Measurements from ENCODE around the gene CD69. TPM values are rescaled to one million over a fixed set of nuclear protein-coding genes. Genes with fewer than 3 reads are reported as not detected.
A peak's percentile ranks its signal among the peaks of the same experiment; 100 is the strongest.

The CD69 gene
- total RNA-seq, 1 donor from 2014 or later: not detected

- Mint-ChIP-seq H3K9me3 (ENCODE audit: low read depth) (no peaks in the 10 kb centered on the region), H3K27me3 (ENCODE audit: low read depth) (peaks cover 1% of the 10 kb centered on the region), H3K4me1 (ENCODE audit: low read depth) (no peaks in the 10 kb centered on the region), H3K27ac (ENCODE audit: unreplicated experiment) (no peak overlapping the region), H3K4me3 (ENCODE audit: unreplicated experiment) (no peak overlapping the region), H3K36me3 (ENCODE audit: low read depth) (no peaks in the 10 kb centered on the region)
- TF ChIP-seq CTCF (IDR thresholded peaks at IDR 0.05): no peak
- no peak for DNase-seq (ENCODE audit: low spot score)
These were observed 45.2 kb upstream of the CD69 start for GRCh38 chr12:9805883-9806282.

GRCh38 chr12:9799961-9800360 is 39.3 kb upstream of the CD69 start:
- Mint-ChIP-seq H3K9me3 (ENCODE audit: low read depth) (no peaks in the 10 kb centered on the region), H3K27me3 (ENCODE audit: low read depth) (no peaks in the 10 kb centered on the region), H3K4me1 (ENCODE audit: low read depth) (no peaks in the 10 kb centered on the region), H3K27ac (ENCODE audit: unreplicated experiment) (no peak overlapping the region), H3K4me3 (ENCODE audit: unreplicated experiment) (no peak overlapping the region), H3K36me3 (ENCODE audit: low read depth) (no peaks in the 10 kb centered on the region)
- no peak for TF ChIP-seq CTCF (IDR thresholded peaks at IDR 0.05)
- DNase-seq (ENCODE audit: low spot score): no peak

DNA sequence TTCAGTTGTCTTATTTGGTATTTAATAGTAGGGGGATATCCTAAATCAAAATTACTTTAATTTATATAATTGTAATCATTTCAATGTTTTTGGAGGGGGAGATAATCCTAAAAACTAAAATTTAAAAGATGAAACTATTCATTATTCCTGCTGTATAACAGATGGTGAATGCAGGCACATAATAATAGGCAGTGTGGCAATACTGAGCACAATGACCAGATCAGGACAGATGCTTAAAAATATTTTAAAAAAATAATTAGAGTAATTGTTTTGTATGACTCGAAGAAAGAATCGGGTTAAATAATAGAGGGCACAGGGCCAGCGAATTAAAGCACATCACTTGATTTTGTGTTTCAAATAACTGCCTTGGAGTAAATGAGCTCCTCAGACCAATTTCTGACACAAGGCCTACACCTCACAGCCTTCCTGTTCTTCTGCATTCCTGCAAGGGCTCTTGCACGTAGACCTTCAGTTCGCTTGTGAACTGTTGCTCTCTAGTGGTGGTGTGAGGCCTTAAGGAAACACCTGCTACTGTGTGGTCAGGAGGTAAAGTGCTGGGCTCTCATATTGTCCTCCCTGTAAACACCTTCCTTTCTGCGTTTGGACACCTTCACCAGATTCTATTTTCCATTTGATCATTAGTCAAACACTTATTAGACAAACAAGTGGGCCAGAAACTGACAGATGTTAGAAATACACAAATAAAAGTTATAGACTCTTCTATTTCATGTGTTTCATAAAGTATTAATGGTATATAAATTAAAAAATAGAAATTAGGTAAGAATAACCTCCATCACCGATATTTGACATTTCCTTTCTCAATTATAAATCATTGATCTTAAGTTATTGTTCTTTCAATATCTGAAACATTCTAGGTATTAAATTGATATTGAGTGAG is 37.3 kb upstream of the CD69 start:
- H3K27ac Mint-ChIP-seq (ENCODE audit: unreplicated experiment): no peak overlapping the region
- no peaks in the 10 kb centered on the region for H3K4me1 Mint-ChIP-seq (ENCODE audit: low read depth)
- H3K36me3 Mint-ChIP-seq (ENCODE audit: low read depth): no peaks in the 10 kb centered on the region
- no peak for DNase-seq (ENCODE audit: low spot score)
- H3K9me3 Mint-ChIP-seq (ENCODE audit: low read depth): no peaks in the 10 kb centered on the region
- peak; percentile 34 for TF ChIP-seq CTCF (IDR thresholded peaks at IDR 0.05)
- H3K27me3 Mint-ChIP-seq (ENCODE audit: low read depth): no peaks in the 10 kb centered on the region
- H3K4me3 Mint-ChIP-seq (ENCODE audit: unreplicated experiment): no peak overlapping the region

DNA sequence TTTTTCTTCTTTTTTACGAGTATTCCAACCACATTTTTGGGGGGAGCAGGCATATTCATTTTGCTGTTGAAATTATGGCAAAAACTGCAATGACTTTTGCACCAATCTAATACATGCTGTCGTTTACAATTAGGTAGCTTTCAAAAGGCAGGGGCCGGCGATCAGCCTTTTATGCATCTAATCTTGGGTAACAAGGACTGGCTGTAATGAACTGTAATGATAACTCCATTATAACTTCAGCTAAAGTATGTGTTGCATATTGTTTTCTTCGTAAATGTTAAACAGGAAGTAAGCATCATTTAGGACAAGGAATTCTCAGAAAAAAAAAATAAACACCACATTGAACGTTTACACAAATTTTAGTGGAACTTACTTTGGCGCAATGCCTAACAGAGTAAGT is 36.3 kb upstream of the CD69 start:
- Mint-ChIP-seq H3K9me3 (ENCODE audit: low read depth) (no peaks in the 10 kb centered on the region), H3K27me3 (ENCODE audit: low read depth) (no peaks in the 10 kb centered on the region), H3K4me3 (ENCODE audit: unreplicated experiment) (no peak overlapping the region), H3K4me1 (ENCODE audit: low read depth) (no peaks in the 10 kb centered on the region), H3K27ac (ENCODE audit: unreplicated experiment) (no peak overlapping the region), H3K36me3 (ENCODE audit: low read depth) (no peaks in the 10 kb centered on the region)
- TF ChIP-seq CTCF (IDR thresholded peaks at IDR 0.05): no peak
- no peak for DNase-seq (ENCODE audit: low spot score)

- no peak for TF ChIP-seq CTCF (IDR thresholded peaks at IDR 0.05)
- Mint-ChIP-seq H3K27ac (ENCODE audit: unreplicated experiment) (no peak overlapping the region), H3K36me3 (ENCODE audit: low read depth) (no peaks in the 10 kb centered on the region), H3K9me3 (ENCODE audit: low read depth) (no peaks in the 10 kb centered on the region), H3K4me3 (ENCODE audit: unreplicated experiment) (no peak overlapping the region), H3K27me3 (ENCODE audit: low read depth) (no peaks in the 10 kb centered on the region), H3K4me1 (ENCODE audit: low read depth) (no peaks in the 10 kb centered on the region)
- DNase-seq (ENCODE audit: low spot score): no peak
These were observed 35.6 kb upstream of the CD69 start for GRCh38 chr12:9796346-9796745.
